ENCODE measurements around the gene TSSC4.

The TSSC4 gene

DNA sequence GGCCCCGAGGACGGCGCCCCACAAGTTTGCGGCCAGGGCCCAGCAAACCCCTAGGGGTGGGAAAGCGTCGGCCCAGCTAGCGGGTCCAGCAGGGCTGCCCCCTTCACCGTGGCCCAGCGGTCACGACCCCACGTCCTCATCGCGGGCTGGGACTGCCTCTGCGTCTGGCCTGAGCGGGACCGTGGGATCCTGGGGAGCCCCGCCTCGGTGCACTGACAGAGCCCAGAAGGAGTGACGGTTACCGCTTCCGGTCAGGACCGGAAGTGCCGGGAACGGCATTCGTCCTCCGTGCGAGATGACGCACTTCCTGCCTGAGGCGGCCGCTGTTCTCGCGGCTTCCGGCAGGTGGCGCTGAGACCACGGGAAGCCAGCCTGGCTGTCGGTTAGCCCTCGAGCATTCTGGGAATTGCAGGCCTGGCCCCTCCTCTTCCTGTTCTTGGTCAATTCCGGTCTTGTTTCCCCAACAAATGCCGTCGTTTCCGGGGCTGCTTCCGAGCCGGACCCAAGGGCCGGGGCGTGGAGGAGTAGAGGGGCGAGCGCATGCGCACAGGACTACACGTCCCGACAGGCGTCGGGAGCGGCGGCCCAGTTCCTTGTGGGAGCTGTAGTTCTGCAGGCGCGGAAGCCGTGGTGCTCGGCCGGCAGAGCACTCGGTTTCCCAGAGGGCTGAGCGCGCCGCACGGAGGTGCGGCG, at the start of gene TSSC4 (continued):
- TF ChIP-seq, protein P1, sequence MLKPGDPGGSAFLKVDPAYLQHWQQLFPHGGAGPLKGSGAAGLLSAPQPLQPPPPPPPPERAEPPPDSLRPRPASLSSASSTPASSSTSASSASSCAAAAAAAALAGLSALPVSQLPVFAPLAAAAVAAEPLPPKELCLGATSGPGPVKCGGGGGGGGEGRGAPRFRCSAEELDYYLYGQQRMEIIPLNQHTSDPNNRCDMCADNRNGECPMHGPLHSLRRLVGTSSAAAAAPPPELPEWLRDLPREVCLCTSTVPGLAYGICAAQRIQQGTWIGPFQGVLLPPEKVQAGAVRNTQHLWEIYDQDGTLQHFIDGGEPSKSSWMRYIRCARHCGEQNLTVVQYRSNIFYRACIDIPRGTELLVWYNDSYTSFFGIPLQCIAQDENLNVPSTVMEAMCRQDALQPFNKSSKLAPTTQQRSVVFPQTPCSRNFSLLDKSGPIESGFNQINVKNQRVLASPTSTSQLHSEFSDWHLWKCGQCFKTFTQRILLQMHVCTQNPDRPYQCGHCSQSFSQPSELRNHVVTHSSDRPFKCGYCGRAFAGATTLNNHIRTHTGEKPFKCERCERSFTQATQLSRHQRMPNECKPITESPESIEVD (tag by site-specific recombination; IDR thresholded peaks at IDR 0.05): no peak
- TF ChIP-seq ZNF311 (tag by site-specific recombination; IDR thresholded peaks at IDR 0.05; ENCODE audit: borderline replicate concordance) (no peak), SP2 (tag by site-specific recombination; IDR thresholded peaks at IDR 0.05) (peak; percentile 96), ZBTB17 (tag by site-specific recombination; IDR thresholded peaks at IDR 0.05) (peak; percentile 87), ZNF560 (tag by site-specific recombination; IDR thresholded peaks at IDR 0.05; ENCODE audit: borderline replicate concordance) (no peak), ZNF707 (tag by site-specific recombination; IDR thresholded peaks at IDR 0.05) (no peak), ZNF350 (tag by site-specific recombination; IDR thresholded peaks at IDR 0.05) (no peak), ZNF146 (tag by site-specific recombination; IDR thresholded peaks at IDR 0.05) (no peak), ZNF48 (tag by site-specific recombination; IDR thresholded peaks at IDR 0.05) (no peak), ZNF843 (tag by site-specific recombination; IDR thresholded peaks at IDR 0.05) (peak; percentile 12; the same call in 1 of the 2 replicates), ZNF184 (tag by site-specific recombination; IDR thresholded peaks at IDR 0.05) (no peak), ZFP37 (tag by site-specific recombination; IDR thresholded peaks at IDR 0.05) (peak; percentile 80; the same call in 1 of the 2 replicates), ZBTB21 (tag by site-specific recombination; IDR thresholded peaks at IDR 0.05) (peak; percentile 99), ZNF660 (tag by site-specific recombination; IDR thresholded peaks at IDR 0.05) (peak; percentile 68; the same call in 1 of the 2 replicates), WT1 (tag by site-specific recombination; IDR thresholded peaks at IDR 0.05) (0 out of 2 replicates have a peak, but pooled peaks have one; percentile 43), ZBTB20 (tag by site-specific recombination; IDR thresholded peaks at IDR 0.05) (peak; percentile 70; the same call in 1 of the 2 replicates), ZNF335 (tag by site-specific recombination; conservative IDR thresholded peaks at IDR 0.05) (peak; percentile 88)
- TF ChIP-seq, protein P2, sequence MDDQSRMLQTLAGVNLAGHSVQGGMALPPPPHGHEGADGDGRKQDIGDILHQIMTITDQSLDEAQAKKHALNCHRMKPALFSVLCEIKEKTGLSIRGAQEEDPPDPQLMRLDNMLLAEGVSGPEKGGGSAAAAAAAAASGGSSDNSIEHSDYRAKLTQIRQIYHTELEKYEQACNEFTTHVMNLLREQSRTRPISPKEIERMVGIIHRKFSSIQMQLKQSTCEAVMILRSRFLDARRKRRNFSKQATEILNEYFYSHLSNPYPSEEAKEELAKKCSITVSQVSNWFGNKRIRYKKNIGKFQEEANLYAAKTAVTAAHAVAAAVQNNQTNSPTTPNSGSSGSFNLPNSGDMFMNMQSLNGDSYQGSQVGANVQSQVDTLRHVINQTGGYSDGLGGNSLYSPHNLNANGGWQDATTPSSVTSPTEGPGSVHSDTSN (CRISPR knock-in tag; IDR thresholded peaks at IDR 0.05): peak; percentile 78; the same call in 1 of the 2 replicates
- TF ChIP-seq, protein P3, sequence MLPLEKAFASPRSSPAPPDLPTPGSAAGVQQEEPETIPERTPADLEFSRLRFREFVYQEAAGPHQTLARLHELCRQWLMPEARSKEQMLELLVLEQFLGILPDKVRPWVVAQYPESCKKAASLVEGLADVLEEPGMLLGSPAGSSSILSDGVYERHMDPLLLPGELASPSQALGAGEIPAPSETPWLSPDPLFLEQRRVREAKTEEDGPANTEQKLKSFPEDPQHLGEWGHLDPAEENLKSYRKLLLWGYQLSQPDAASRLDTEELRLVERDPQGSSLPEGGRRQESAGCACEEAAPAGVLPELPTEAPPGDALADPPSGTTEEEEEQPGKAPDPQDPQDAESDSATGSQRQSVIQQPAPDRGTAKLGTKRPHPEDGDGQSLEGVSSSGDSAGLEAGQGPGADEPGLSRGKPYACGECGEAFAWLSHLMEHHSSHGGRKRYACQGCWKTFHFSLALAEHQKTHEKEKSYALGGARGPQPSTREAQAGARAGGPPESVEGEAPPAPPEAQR (tag by site-specific recombination; IDR thresholded peaks at IDR 0.05): no peak
- TF ChIP-seq, protein P4, sequence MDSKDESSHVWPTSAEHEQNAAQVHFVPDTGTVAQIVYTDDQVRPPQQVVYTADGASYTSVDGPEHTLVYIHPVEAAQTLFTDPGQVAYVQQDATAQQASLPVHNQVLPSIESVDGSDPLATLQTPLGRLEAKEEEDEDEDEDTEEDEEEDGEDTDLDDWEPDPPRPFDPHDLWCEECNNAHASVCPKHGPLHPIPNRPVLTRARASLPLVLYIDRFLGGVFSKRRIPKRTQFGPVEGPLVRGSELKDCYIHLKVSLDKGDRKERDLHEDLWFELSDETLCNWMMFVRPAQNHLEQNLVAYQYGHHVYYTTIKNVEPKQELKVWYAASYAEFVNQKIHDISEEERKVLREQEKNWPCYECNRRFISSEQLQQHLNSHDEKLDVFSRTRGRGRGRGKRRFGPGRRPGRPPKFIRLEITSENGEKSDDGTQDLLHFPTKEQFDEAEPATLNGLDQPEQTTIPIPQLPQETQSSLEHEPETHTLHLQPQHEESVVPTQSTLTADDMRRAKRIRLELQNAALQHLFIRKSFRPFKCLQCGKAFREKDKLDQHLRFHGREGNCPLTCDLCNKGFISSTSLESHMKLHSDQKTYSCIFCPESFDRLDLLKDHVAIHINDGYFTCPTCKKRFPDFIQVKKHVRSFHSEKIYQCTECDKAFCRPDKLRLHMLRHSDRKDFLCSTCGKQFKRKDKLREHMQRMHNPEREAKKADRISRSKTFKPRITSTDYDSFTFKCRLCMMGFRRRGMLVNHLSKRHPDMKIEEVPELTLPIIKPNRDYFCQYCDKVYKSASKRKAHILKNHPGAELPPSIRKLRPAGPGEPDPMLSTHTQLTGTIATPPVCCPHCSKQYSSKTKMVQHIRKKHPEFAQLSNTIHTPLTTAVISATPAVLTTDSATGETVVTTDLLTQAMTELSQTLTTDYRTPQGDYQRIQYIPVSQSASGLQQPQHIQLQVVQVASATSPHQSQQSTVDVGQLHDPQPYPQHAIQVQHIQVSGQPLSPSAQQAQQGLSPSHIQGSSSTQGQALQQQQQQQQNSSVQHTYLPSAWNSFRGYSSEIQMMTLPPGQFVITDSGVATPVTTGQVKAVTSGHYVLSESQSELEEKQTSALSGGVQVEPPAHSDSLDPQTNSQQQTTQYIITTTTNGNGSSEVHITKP (tag by site-specific recombination; IDR thresholded peaks at IDR 0.05): no peak
- TF ChIP-seq, protein P5, sequence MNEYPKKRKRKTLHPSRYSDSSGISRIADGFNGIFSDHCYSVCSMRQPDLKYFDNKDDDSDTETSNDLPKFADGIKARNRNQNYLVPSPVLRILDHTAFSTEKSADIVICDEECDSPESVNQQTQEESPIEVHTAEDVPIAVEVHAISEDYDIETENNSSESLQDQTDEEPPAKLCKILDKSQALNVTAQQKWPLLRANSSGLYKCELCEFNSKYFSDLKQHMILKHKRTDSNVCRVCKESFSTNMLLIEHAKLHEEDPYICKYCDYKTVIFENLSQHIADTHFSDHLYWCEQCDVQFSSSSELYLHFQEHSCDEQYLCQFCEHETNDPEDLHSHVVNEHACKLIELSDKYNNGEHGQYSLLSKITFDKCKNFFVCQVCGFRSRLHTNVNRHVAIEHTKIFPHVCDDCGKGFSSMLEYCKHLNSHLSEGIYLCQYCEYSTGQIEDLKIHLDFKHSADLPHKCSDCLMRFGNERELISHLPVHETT (tag by site-specific recombination; IDR thresholded peaks at IDR 0.05): 0 out of 2 replicates have a peak, but pooled peaks have one; percentile 46
- TF ChIP-seq, protein P6, sequence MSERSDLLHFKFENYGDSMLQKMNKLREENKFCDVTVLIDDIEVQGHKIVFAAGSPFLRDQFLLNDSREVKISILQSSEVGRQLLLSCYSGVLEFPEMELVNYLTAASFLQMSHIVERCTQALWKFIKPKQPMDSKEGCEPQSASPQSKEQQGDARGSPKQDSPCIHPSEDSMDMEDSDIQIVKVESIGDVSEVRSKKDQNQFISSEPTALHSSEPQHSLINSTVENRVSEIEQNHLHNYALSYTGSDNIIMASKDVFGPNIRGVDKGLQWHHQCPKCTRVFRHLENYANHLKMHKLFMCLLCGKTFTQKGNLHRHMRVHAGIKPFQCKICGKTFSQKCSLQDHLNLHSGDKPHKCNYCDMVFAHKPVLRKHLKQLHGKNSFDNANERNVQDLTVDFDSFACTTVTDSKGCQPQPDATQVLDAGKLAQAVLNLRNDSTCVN (tag by site-specific recombination; optimal IDR thresholded peaks at IDR 0.05): peak; percentile 80
- TF ChIP-seq, protein P7, sequence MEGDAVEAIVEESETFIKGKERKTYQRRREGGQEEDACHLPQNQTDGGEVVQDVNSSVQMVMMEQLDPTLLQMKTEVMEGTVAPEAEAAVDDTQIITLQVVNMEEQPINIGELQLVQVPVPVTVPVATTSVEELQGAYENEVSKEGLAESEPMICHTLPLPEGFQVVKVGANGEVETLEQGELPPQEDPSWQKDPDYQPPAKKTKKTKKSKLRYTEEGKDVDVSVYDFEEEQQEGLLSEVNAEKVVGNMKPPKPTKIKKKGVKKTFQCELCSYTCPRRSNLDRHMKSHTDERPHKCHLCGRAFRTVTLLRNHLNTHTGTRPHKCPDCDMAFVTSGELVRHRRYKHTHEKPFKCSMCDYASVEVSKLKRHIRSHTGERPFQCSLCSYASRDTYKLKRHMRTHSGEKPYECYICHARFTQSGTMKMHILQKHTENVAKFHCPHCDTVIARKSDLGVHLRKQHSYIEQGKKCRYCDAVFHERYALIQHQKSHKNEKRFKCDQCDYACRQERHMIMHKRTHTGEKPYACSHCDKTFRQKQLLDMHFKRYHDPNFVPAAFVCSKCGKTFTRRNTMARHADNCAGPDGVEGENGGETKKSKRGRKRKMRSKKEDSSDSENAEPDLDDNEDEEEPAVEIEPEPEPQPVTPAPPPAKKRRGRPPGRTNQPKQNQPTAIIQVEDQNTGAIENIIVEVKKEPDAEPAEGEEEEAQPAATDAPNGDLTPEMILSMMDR (tag by site-specific recombination; IDR thresholded peaks at IDR 0.05): peak; percentile 97
- TF ChIP-seq, protein P8, sequence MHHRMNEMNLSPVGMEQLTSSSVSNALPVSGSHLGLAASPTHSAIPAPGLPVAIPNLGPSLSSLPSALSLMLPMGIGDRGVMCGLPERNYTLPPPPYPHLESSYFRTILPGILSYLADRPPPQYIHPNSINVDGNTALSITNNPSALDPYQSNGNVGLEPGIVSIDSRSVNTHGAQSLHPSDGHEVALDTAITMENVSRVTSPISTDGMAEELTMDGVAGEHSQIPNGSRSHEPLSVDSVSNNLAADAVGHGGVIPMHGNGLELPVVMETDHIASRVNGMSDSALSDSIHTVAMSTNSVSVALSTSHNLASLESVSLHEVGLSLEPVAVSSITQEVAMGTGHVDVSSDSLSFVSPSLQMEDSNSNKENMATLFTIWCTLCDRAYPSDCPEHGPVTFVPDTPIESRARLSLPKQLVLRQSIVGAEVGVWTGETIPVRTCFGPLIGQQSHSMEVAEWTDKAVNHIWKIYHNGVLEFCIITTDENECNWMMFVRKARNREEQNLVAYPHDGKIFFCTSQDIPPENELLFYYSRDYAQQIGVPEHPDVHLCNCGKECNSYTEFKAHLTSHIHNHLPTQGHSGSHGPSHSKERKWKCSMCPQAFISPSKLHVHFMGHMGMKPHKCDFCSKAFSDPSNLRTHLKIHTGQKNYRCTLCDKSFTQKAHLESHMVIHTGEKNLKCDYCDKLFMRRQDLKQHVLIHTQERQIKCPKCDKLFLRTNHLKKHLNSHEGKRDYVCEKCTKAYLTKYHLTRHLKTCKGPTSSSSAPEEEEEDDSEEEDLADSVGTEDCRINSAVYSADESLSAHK (tag by site-specific recombination; IDR thresholded peaks at IDR 0.05): no peak
